GM19452 (cell line): ENCODE results near the gene ITPKB.
"Not testable (repeated sequence)": the region's sequence is repeated elsewhere in the genome, so short reads cannot be mapped to it uniquely, and the experiment has no call there.

Experiments used
- ATAC-seq: cut with Tn5 transposase; IDR thresholded peaks from one replicate; pipeline ENCODE4 v1.9.1; 2021; ENCODE audit not compliant: unreplicated experiment

The ITPKB gene

DNA sequence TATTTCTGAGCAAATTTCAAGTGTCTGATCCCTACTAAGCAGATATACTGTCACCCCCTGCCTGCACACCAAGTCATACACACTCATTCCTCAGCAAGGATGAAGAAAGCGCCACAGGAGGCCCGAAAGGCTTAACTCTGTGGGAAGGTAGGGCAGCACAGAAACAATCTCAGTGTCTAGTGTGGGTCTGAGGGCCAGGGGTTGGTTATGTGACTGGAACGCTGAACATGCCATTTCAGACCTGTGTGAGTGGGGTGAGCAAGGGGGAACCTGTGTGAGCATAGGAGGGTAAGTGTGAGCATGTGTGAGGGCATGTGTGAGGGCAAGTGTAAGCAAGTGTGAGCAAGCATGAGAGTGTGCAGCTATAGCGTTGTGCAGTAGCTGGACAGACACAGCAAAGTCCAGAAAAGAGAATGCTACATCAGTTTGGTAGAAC, 6.2 kb downstream of the ITPKB start:
- ATAC-seq = no peak

DNA sequence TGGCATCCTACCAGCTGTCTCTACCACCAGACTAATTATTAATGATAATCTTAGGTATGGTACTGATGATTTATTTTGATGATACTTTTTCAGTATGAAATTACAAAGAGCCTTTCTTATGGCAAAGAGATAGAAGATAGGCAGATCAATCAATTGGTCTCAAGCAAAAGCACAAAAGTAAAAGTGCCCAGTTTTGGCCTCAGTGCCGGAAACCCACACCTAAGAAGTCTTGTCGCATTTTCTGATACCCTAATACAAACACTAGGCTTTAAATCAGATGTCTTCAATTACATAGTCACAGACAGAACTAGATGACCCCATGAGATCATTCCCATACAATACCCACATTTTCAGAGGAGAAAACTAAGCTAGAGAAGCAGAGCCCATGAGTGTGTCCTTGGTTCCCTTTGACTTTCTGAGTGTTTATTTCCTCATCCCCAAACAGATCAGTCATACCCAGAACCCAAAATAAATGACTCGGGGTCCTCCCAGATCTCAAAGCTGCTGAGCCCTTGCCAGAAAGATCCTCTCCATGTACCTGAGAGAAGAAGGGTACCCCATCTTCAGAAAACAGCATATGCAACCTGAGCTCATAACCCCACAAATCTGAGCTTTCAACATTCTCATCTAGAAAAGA, 7.7 kb downstream of the ITPKB start:
- no peak for ATAC-seq

DNA sequence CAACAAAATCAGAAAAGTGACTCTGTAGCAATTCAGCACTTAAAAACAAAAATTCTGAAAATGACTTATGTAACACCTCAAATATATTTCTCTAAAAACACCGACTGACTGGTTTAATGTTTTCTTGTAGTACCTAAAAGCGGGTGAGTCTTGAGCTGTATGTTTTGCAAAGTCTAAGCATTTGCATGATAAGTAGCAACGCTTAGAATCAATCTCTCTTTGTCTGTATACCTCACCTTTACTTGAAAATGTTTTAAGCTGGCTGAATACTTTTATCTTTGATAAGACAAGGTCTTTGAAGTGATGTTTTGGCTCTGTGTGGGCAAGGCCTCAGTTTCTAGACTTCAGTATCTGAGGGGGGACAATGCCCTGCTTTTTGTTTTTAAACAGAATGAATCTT, 8.2 kb downstream of the ITPKB start:
- ATAC-seq = no peak

DNA sequence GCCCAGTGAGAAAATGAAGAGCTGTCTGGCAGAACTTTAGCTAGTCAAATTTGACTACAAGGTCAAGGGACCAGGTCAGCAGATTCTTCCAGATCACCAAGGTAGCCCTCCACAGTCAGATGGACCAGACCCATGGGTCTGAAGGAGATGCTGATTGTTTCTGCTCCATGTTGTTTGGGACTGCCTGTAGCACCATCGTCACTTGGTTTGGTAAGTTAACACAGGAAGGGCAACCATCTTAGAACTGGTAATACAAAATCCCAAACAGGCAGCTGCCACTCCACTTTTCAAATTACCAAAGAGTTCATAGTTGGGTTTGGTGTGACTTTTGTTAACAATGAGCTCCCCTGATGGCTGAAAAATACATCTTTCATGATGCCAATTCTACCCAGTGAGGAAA, 9.0 kb downstream of the ITPKB start:
- no peak for ATAC-seq

DNA sequence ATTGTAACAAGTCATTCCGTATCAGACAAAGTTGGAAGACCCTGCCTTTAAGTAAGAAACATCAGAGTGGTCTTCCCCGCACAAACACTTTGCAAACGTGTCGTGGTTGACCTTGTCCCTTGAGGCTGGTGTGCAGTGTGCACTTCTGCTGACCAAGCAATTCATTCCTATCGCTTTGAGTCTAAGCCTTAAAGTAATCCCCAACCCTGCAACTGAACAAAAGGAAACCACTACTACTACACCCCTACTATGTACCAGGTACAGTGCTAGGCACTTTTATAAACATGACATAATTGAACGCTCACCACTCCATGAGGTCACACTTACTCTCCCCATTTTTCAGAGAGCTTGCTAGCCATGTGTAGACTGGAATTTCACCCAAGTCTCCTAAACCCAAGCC, 10.6 kb downstream of the ITPKB start:
- no peak for ATAC-seq

DNA sequence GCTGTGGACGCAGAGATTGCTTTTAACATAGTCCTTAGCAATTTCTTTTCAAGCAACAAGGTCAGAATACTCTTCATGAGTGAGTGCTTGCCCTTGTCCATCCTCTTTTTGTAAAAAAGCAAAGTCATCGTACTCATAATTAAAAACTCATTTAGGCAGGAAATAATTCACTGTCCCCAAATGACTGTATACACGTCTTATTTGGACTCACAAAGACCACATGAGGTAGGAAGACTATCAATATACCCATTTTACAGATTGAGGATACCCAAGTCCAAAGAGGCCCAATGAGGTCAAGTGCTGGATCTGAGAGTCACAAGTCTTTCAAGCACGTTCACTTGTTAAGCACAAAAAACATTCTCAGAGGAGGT, 13.2 kb downstream of the ITPKB start:
- ATAC-seq = no peak

DNA sequence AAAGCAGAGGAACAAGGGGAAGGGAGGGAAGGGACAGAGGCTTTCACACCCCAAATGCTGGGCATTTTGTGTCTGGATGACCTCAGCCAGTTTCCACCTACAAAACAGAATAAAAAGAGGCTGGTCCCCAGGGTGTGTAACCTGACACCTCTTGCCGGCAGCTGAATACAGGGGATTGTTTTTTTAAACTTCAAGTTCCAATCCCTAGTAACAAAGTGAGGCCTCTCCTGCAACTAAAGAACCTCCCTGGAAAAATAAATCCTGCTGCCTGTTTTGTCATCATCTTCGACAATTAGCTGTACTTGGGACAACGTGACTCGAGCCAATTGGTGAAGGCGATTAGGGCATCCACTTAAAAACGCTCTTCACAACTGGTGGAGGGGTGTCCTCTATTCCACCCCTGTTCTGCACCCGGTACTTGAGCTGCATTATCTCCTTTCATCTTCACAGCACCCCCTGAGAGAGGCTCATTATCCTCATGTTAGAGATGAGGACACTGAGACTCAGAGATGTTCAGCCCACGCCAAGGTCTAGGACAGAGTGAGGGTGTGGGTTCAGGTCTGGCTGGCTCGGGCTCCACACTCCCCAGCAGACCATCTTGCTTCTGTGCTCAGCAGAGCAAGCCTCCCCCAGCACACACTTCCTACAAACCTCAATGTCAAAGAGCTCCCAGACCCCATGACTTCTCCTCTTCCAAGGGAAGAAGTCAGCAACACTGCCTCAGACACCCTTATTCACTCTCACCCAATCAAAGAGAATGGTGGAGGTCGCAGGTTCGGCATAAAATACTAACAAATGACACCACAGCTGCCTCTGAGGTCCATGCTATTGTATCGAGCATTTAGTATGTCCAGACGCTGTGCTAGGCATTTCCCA, 15.2 kb downstream of the ITPKB start:
- no peak for ATAC-seq

DNA sequence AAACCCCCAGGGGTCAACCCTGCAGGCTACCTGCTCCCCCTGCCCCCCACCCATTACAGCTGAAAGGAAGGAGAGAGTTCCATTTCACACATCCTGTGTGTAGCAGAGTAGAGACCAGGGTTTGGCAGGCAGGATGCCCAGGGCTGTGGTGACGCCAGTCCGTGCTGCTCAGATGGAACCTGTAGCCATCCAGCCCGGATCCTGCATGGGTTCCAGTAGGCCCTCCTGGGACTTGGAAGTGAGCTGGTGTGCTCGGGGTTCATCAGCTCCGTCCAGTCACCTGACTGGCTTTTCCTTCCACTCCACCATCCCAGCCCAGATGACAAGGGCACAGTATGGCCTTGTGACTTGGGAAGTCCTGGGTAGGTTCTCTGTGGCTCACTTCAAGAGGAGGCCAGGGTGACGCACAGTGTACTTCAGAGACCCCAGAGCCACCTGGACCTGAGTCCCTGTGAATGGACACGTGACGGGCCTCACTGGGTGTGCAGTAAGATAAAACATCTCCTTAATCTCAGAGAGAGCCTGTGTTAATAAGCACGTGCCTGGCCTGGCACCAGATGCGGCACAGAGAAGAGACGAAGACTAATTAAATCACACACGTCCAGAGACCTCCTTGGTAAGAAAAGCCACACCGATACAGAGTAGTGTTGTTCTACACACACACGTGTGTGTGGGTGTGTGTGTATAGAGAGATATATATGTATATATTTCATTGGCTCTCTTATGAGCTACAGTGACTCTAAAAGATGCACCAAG, 16.0 kb downstream of the ITPKB start:
- no peak for ATAC-seq

DNA sequence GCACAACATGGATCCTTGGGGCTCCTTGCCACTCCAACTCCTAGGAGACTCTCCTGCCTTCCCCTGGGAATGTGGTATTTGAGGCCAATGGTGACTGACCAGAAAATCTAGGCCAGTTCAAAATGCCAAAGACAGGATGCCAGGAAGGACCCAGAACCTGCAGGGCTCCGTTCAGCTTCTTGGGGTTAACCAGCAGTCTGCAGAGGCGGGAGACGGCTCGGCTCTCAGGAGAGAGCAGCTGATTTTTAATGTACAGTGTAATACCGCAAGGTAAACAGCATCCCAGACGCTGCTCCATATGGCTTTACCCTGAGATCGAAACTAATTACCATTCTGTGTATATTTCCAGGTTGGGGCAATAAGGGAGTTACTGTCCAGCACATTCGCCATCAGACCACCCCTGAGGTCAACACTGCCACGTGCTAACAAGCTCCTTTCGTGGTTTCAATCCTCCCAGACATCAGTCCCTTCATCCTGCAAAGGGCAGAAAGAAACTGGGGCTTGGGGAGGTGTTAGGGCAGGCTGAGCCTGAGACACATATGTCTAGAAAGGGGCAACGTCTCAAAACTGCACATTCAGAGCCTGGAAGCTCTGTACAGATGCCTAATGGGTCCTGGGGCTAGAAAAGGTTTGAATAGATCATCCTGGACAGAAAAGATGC, 16.7 kb downstream of the ITPKB start:
- no peak for ATAC-seq

DNA sequence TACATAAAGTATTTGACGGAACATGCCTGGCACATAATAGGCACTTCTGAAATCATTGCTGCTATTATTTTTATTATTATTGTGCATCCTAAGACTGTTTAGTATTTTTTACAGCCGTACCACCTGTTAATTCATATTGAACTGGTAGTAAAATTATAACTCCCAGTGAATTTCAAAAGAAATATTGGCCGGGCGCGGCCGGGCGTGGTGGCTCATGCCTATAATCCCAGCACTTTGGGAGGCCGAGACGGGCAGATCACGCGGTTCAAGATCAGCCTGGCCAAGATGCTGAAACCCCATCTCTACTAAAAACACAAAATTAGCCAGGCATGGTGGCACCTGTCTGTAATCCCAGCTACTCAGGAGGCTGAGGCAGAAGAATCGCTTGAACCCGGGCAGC, 18.5 kb downstream of the ITPKB start:
- ATAC-seq = not testable (repeated sequence)

DNA sequence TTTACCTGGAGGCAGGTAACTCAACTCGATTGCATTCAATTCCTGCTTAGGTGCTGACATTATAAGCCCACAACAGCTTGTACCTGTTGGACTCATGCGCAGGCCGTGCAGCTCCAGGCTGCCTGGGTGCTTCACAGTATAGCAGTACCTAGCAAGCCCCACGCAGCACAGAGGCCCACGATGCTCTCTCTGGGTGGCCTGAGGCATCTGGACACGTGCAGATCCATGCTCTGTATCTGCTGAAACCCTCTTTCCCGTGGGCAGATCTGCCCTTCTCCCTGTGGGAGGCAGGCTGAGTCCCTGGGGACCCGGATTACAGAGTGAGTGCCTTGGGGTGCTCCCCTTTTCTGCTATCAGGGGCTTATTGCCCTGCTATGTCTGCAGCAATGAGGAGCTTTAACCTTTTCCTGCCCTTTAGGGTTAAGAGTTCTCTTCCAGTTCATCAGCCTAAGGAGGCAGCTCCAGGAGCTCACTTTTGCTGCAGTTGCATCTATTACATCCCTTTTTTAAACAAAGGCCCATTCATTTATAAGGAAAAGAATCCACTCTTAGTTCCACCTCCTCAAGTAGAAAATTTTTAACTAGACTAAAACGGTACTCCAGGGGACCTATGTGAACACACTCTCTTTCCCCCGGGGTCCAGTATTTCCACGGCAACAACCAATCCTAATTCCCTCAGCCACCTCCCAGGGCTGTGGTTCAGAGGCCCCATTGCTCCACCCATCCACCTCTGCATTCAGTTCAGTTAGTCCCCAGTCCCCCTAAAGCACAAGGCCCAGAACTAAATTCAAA, 19.3 kb downstream of the ITPKB start:
- ATAC-seq = no peak

DNA sequence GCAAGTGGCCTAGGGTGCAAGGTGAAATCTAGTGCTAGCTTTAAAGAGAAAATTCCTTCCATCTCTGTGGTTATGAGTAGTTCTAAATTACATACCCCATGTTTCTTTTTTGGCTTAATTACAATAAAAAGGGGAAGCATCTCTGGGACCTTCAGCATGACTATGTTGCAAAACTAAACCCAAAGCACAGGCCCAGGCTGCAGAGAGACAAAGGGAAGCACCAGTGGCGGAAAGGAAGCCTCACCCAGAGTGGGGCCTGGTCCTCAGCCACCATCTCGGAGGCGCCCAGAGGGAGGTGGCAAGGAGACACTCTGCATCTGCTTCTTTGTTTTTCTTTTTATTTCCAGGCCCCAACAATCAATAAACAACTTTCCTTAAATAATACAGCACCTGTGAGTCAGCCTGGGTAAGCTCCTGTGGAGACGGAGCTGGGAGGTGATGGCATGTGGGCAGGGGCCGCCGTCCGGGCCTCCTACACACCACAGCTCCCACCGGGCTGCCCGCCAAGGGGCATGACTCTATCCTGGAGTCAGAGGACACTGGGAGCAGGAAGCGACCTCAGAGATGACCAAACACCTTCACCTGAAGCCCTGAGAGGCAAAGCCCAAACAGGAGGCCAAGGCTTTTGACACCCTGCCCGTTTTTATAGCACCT, 21.7 kb downstream of the ITPKB start:
- ATAC-seq = no peak

DNA sequence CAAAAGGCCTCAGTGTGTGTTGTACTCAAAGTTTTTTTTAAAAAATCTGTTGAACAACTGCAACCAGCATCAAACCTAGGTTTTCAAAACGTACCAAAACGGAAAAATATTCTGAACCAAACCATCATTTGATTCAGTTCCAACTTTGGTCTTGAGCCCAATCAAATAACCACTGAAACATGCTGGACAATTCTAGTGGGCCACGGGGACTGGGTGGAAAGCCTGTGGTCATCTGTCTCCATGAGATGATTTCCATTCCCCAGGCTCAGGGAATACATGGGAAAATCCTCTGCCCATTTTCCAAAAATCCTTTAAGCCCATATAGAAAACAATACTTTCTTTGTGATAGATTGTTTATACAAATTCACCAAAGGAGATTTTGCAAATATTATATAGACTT, 22.5 kb downstream of the ITPKB start:
- no peak for ATAC-seq

DNA sequence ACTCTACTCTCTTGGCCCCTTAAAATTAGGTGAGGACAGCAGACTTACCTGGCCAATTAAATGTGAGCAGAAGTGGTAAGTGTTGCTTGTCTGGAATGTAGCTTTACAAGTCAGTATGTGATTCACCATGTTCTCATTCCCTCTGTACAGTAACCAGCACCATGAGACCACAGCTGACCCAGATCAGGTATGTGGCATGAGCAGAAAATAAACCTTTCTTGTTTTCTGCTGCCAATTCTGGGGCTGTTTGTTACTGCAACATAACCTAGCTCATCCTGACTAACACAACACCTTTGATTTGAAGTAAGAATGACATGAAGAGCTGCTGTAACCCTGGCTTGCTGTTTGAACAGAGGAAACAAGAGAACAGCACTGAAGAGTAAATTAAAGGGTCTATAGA, 24.9 kb downstream of the ITPKB start:
- ATAC-seq = no peak

DNA sequence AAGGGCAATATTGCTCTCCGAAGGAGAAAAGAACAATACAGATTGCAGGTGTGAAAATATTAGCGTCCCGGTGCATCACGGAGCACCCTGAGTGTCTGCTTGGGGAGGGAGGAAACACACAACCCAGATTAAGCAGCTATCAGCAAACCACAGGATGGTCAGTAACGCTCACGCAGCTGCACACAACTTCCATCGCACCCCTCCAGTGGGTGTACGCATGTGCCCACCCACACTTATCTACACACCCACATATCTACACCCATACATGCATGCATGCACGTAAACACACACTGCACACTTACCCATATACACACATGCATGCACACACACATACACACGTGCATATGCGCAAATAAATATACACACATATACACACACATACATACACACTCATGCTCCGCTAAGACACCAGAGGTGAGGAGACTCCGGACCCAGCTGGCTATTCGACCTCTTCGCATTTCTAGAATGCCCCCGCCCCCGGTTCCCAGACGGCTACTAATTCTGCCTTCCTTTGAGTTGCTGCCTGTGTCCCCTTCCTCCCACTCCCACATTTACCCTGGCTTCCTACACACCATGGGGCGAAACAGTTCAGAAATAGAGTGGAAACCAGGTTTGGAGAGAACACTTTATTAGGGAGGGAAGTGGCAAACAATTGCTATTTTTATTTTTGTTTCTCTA, 26.2 kb downstream of the ITPKB start:
- ATAC-seq = peak; percentile 5

DNA sequence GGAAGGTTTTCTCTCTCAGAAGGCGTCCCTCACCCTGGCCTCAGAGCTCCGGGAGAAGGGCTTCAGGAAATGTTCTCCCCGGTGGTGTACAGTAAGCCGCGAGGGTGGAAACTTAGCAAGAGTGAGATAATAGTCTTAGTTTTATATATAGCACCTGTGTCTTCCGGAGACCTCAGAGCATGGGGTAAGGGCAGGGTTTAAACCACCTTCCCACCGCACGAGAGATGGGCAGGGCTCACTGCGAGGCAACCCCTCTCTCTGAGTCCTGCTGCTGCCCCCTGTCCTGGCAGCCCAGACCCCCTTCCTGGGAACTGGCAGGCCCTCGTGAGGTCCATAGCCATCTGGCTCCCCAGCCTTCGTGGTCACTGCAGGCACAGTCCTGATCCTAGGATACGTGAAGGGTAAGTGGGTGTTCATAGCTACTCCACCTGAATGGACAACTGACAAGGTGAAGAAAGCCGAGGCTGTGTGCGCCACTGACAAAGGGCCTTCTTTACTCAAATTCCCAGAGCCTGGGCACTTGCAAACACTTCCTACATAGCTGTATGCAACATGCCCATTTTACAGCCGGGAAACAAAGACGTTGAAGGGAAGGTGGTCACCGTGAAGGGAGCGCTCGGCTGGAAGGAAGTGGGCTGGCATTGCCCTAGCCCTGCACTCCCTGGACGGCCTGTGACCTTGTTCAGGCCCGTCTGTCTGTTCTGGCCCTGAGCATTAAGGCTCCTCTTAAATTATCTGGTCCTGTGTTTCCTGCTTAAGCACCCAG, 26.9 kb downstream of the ITPKB start:
- ATAC-seq = peak; percentile 81

DNA sequence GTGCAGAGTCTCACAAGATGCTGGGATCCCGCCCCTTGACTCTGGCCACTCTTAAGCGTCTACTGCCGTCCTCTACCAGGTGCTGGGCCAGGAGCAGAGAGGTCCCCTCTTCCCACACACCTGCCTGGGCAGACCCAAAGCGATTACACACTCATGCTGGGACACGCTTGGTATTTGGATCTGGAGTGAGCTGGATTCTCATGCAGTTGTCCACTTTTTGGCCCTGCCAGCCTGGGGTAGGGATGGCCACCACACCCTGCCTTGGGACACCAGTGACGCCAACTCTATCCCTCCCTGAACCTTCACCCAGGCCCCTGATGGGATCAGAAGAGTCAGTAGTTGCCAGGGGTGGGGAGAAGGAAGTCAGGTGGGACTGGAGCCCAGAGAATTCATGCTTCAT, 28.6 kb downstream of the ITPKB start:
- no peak for ATAC-seq

DNA sequence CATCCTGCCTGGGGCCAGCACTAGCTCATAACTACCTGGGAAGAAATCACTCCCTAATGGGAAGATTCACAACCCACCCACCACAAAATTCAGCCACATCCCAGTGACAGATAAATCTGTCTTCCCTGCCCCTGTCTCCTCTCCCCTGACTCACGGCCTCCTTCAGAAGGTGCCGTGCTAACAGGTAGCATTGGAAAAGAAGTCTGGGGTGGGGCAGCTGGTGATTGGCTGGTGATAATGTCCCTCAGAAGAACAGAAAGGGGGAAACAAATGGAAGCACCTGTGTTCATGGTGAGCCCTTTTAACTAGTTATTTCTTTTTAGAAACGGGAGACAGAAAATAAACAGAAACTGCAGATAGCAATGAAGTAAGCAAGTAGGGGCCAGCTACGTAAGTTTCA, 29.1 kb downstream of the ITPKB start:
- no peak for ATAC-seq

DNA sequence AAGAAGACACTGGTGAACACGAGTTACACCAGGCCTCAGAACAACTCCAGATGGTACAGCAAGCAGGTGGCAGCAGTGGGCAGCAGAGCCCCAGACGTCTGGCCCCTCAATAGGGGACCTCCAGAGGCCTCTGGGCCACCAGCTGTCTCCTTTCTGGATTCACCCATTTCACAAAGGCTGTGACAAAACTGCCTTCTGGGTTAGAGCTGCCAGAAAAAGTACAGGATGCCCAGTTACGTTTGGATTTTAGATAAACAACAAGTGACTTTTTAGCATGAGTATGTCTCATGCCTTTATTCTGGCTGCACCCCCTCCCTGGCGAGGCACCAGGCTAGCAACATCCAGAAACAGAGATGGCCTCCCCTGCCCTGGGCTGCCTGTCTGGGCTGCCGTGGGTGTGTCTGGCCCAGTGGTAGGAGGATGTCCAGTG, 30.1 kb downstream of the ITPKB start:
- no peak for ATAC-seq
